HG03280 (cell line): ENCODE data around the gene AKIRIN1.
A peak's percentile ranks its signal among the peaks of the same experiment; 100 is the strongest.
"Not testable (repeated sequence)": the region's sequence is repeated elsewhere in the genome, so short reads cannot be mapped to it uniquely, and the experiment has no call there.

Source experiments
- ATAC-seq: cut with Tn5 transposase; IDR thresholded peaks from one replicate; pipeline ENCODE4 v1.9.1; 2021; ENCODE audit warnings: mild to moderate bottlenecking, moderate library complexity; ENCODE audit not compliant: unreplicated experiment

AKIRIN1 gene, protein sequence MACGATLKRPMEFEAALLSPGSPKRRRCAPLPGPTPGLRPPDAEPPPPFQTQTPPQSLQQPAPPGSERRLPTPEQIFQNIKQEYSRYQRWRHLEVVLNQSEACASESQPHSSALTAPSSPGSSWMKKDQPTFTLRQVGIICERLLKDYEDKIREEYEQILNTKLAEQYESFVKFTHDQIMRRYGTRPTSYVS

DNA sequence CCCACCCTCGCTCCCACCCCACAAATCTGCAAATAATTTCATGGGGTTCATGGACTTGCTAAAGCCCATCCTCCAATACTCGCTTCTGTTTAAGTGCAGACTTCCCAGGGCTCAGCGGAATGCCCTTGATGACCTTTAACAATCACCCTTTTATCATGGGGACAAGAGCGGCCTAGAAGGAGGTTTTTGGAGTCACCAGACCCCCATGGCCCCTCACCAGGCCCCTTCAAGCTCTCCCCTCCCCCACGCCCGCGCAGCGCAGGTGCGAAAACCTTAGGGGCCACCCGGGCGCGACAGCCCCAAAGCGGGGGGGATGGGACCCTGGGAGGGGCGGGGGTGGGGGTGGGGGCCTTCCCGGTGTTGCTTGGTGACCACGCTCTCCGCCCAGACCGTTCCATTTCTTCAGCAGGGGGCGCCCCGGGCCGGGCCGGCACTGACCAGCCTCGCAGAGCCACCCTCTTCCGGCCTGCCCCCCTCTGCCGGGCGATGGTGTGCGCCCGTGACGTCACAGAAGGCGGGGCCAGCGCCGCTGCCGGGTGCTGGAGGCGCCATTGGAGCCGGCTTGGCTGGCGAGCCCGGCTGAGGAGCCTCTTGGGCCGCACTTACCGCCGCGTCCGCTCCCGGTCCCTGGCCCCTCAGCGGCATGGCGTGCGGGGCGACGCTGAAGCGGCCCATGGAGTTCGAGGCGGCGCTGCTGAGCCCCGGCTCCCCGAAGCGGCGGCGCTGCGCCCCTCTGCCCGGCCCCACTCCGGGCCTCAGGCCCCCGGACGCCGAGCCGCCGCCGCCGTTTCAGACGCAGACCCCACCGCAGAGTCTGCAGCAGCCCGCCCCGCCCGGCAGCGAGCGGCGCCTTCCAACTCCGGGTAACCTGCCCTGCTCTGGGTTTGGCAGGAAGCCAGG lies at the start of gene AKIRIN1:
AKIRIN1 (plus strand) TSS at position 539 of the 900 bp plus-strand sequence; CDS start at position 644, 105 bp downstream.
- peak; percentile 95 for ATAC-seq

DNA sequence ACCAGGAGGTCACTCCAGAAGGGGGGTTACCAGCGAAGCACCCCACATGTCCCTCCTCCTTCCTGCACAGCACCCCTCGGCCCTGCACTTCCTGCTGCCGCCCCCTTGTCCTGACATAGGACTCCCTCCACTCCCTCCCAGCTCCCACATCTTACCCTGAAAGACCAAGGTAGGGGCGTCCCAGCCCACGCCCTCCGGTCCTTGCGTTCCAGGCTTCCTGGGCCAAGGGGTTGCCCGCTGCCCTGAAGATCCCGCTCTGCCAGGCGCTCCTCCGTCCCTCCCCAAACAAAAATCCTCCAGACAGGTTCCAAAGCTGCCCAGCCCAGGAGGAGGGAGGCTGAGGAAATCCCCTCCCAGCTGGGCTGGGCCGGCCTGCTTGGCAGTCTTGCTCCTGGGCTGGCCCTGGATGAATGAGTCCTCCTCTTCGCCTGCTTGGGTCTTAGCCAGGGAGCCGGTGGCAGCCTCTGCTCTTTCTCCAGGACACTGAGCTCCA lies 49.5 kb upstream of the AKIRIN1 start, which contains the start of gene RHBDL2:
RHBDL2 (minus strand) TSS at position 304 of the 493 bp plus-strand sequence. CDS start 22,618 bp downstream, outside the sequence.
- ATAC-seq, result no peak

DNA sequence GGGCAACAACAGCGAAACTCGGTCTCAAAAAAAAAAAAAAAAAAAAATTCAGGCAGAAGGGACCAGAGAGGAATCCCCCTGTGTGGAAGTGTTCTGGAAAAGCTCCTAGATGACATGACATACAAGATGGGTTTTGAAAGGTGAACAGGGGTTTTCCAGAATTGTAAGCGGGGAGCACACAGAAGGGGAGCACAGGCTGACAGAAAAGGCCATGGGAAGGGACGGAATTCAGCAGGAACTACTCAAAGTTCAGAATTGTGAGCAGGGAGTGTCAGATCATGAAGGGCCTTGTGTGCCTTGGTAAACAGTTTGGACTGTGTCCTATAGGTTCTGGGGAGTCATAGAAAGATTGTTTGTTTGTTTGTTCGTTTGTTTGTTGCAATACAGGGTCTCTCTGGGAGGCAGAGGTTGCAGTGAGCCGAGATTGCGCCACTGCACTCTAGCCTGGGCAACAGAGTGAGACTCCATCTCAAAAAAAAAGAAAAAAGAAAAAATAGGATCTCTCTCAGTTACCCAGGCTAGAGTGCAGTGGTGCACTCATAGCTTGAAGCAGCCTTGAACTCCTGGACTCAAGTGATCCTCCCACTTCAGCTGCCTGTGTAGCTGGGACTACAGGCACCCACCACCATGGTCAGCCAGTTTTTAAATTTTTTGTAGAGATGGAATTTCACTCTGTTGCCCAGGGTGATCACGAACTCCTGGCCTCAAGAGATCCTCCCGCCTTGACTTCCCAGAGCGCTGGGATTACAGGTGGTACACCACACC lies 48.2 kb upstream of the AKIRIN1 start:
- ATAC-seq, result no peak

DNA sequence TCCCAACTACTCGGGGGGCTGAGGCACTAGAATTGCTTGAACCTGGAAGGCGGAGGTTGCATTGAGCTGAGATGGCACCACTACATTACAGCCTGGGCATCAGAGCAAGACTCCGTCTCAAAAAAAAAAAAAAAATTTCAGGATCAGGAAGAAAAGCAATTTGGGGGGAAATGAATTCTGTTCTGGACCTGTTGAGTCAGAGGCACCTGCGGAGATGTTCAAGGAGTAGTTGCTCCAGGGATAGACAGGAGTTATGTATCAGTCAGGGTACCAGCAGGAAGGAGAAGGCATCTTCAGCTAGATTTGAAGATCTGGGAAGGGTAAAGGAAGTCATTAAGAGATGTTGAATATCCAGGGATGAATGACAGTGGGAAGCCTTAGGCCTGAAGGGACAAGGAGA lies 46.5 kb upstream of the AKIRIN1 start:
- no peak for ATAC-seq

DNA sequence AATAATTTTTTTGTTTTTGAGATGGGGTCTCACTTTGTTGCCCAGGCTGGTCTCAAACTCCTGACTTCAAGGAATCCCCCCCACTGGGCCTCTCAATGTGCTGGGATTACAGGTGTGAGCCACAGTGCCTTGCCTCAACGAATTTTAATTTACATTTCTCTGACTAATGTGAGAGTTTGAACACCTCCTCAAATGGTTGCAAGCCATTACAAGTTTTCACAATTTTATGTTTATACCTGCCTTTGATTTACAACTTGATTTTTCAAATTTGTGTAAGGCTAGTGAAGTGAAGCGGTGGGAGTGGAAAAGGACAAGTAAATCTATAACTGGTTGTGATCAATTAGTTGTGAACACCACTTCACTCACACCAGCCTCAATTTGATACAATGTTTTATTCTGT lies 40.5 kb upstream of the AKIRIN1 start:
- no peak for ATAC-seq

DNA sequence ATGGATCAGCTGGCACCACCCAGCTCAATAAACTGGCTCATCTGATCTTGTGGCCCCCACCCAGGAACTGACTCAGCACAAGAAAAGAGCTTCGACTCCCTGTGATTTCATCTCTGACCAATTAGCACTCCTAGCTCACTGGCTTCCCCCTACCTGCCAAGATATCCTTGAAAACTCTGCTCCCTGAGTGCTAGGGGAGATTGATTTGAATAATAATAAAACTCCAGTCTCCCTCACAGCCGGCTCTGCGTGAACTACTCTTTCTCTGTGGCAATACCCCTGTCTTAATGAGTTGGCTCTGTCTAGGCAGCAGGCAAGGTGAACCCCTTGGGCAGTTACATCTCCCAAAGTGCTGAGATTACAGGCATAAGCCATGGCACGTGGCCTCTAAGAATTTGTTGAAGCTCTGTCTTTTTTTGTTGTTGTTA lies 37.6 kb upstream of the AKIRIN1 start:
- ATAC-seq, result no peak

DNA sequence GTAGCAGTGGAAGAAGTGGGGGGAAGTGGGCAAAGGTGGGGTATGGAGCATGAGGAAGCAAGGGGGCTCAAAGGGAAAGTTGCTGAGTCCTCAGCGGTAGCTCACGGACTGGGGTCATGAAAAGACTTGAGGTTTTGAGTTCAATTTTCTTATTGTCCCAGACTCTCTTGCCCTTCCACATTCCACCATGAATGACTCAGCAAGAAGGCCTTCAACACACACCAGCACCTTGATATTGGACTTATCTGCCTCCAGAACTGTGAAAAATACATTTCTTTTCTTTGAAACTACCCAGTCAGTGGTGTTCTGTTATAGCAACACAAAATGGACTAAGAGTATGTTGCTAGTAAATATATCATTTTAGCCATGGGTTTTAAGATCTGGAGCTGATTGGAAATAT lies 32.1 kb upstream of the AKIRIN1 start:
- no peak for ATAC-seq

DNA sequence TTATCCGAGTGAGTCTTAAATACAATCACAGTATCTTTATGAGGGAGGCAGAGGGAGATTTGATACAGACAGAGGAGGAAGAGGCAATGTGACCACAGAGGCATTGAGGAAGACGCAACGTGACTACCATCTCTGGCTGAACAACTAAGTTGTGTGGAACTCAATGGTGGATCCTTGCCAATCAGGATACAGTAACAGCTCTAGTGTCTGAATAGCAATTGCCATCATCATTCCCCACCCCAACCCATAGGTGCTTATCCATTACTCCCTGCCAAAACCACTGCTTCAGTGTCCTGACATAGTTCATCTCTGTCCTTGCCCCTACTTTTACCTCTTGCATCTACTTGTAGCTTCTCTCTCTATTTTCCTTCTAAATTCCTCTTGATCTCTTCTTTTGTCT lies 29.0 kb upstream of the AKIRIN1 start:
- no peak for ATAC-seq

DNA sequence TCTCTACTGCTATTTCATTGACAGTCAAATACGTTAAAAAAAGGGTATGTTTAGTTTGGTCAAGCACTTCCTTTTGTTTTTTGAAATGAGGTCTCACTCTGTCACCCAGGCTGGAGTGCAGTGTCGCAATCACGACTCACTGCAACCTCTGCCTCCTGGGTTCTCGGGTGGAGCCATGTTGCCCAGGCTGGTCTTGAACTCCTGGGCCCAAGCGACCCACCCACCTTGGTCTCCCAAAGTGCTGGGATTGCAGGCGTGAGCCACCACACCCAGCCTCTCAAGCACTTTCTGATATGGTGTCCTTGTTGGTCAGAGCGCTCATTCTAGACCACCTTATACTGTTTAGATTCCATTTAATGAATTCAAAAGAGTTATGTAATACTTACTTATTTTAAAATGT lies 28.5 kb upstream of the AKIRIN1 start:
- no peak for ATAC-seq

DNA sequence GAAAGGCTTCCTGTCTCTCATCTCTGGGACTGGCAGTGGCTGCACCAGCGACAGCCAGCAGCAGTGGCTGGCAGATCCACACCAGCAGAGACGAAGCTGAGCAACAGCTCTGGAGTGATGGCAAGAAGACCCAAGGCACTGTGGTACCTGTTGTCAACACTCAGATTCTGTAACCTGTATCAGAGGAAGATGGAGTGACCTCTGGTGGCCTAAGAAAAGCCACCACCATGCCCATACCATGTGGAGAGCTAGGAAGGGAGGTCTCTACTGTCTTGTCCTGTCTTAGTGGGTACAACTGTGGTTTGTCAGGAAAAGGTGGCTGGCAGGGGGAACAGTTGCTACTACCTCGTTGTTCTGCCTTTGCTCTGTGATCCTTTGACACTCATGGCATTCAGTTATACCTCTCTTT lies 26.9 kb upstream of the AKIRIN1 start:
- no peak for ATAC-seq

DNA sequence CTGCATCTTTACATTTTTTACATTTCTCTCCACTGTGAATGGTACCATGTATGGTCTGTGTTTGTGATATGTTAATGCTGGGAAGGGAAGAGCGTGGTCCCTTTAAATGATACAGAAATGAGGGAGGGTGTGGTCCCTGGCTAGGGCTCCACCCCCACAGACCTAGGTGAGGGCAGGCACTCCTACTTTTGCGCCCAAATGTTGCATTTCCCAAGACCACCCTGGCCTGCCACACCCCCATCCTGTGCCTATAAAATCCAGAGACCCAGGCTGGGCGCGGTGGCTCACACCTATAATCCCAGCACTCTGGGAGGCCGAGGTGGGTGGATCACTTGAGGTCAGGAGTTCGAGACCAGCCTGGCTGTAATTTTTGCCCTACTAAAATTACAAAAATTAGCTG lies 17.9 kb upstream of the AKIRIN1 start:
- ATAC-seq, result not testable (repeated sequence)

DNA sequence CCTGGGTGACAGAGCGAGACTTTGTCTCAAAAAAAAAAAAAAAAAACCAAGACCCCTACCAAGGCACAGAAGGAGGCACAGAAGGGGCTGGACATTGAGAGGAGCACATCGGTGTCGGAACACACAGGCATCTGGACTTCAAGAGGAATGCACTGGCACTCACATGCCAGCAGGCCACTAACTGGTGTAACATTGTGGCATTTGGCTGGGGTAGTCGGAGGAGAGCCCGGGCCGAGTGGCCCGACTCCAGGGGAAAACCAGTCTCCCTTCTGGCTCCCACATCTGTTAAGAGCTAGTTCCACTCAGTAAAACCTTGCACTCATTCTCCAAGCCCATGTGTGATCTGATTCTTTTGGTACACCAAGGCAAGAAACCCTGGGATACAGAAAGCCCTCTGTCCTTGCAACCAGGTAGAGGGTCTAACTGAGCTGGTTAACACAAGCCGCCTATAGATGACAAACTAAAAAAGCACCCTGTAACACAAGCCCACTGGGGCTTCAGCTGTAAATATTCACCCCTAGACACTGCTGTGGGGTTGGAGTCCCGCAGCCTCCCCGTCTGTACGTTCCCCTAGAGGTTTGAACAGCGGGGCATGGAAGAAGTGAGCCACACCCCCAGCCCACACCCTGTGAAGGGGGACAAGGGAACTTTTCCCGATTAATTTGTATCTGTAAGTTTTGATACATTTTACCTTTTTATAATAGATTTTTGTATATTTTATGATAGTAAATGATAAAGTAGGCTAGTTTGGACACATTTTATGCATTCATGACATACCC lies 17.2 kb upstream of the AKIRIN1 start:
- no peak for ATAC-seq

DNA sequence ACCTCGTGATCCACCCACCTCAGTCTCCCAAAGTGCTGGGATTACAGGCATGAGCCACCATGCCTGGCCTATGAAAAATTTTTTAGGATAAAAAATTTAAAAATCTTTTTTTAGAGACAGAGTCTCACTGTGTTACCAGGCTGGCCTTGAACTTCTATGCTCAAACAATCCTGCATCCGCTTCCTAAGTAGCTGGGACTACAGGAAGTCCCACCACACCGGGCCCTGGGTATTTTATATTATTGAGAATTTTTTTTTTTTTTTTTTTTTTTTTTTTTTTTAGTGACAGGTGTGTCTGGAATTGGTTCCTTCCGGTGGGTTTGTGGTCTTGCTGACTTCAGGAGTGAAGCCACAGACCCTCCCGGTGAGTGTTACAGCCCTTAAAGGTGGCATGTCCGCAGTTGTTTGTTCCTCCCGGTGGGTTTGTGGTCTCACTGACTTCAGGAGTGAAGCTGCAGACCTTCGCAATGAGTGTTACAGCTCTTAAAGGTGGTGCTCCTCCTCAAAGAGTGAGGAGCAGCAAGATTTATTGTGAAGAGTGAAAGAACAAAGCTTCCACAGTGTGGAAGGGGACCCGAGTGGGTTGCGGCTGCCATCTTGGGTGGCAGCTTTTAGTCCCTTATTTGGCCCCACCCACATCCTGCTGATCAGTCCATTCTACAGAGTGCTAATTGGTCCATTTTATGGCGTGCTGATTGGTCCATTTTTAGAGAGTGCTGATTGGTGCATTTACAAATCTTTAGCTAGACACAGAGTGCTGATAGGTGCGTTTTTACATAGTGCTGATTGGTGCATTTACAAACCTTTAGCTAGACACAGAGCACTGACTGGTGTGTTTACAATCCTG lies 13.5 kb upstream of the AKIRIN1 start:
- not testable (repeated sequence) for ATAC-seq

DNA sequence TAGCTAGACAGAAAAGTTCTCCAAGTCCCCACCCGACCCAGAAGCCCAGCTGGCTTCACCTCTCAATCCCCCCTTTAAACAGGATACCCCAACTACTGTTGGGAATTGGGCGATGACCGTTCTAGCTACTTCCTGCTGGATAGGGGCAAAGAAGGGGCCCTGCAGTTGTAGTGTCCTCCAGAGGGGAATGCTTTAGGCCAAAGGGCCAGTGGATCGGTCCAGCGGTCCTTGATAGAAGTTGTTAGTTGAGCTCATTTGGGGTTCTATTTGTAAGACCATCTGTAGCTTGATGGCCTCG lies 12.9 kb upstream of the AKIRIN1 start:
- ATAC-seq, result not testable (repeated sequence)

DNA sequence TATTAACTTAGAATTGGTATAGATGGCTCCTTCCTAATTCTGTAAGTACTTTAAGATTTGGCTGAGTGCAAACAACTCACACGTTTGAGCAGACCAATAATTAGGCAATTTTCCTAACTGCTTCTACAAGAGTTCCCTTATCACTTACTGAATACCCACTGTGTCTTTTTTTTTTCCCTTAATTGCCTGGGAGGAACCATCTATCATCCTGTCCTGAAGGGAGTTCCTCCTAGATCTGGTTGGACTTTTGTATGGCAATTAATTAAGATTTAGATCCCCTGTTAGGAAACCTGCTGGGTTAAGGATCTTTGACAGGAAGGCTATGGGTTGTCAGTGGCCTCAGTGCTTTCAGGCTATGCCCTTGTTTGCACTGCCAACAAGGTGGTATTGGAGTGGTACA lies 11.7 kb upstream of the AKIRIN1 start:
- ATAC-seq, result not testable (repeated sequence)

DNA sequence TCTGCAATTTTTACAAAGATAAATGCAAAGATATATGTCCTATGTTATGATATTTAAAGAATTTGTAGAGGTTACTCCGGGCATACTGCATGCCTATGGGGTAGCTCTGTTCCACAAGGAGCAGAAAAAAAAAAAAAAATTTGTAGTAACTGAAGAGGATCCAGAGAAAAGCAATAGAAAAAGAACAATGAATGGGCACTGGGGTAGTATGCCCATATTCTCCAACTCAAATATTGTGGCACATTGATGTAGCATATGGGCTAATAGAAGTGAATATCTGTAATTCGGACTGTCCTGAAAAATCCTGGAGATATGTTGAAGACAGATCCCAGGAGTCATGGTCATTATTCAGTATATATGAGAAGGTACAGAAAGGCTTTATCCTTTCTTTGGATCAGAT lies 1.1 kb upstream of the AKIRIN1 start:
- ATAC-seq, result no peak

DNA sequence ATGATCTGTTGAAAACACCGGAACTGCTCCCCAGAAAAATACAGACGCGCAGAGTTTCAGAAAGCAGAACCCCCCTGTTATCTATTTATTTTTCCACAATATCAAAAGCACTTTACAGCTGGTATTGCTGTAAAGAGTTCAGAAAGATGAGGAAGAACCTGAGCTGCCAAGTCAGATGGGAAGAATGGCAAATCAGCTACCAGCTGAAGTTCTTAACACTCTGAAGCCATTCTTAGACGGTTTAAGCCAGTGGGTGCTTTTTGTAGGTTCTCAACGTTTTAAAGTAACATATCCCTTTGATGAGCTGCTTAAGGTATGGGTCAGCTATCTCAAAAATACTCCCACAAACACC lies 714 bp upstream of the AKIRIN1 start:
- no peak for ATAC-seq

DNA sequence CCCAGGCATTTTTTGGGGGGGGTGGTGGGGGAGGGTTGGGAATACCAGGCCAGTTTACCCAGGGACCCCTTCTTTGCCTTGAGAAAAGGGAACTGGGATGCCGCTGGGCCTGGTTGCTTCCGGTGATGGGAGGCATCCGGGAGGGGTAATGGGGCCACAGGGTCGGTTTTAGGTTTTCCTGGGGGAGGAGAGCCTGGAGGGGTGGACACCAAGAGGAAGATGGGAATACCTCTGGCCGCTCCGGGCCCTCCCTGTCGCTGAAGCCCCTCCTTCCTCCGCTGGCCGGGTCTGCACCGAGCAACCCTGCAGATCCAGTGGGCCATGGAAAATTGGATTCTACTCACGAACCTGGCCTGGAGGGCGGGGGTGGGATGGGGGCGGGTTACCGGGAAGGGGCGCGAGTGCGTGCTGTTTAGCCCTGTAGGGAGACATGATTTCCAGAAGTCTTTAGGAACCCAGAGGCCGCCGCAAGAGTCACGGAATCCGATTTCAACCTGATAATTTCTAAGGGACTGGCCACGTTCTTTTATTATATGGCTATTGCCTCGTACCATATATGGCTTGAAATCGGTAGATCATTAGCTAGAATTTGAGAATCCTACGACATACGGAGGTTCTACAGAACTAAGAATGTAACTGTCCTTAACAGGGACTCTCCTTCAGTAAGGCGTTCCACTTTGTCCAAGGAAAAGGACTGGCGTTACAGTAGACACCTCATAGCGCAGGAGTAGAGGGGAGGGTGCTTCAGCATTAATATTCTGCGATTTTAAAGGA lies 749 bp downstream of the AKIRIN1 start:
- ATAC-seq, result peak; percentile 3
